GM18511 (cell line): Measurements from ENCODE around the gene NIPSNAP2.
"Not testable (repeated sequence)": the region's sequence is repeated elsewhere in the genome, so short reads cannot be mapped to it uniquely, and the experiment has no call there.

Experiments used
- ATAC-seq: cut with Tn5 transposase; IDR thresholded peaks from one replicate; pipeline ENCODE4 v1.9.1; 2021; ENCODE audit warnings: mild to moderate bottlenecking, moderate library complexity; ENCODE audit not compliant: unreplicated experiment

The NIPSNAP2 gene

DNA sequence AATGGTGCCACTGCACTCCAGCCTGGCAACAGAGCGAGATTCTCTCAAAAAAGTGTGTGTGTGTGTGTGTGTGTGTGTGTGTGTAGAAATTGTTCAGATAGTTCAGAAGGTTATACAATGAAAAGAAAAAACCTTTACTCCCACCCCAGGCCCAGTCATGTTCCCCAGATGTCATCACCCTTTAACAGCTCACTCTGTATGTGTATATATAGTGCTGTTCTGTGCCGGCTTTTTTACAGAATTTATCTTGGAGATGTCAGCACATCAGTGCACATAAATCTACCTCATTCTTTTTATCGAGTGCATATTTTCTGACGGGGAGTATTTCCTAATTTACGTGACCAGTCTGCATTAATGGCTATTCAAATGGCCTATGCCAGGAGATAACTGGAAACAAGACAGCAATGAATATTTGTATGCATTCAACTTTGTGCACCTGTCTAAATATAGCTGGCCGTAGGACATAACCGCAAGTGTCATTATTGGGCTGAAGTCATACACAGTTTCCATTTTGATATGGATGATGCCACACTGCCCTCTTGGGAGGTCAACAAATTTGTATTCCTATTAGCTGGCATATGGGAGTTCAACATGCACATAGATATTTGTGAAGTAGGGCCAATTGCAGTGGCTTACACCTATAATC, 11.7 kb downstream of the NIPSNAP2 start:
- no peak for ATAC-seq

GRCh38 chr7:55977831-55978230, 13.4 kb downstream of the NIPSNAP2 start:
- no peak for ATAC-seq

DNA sequence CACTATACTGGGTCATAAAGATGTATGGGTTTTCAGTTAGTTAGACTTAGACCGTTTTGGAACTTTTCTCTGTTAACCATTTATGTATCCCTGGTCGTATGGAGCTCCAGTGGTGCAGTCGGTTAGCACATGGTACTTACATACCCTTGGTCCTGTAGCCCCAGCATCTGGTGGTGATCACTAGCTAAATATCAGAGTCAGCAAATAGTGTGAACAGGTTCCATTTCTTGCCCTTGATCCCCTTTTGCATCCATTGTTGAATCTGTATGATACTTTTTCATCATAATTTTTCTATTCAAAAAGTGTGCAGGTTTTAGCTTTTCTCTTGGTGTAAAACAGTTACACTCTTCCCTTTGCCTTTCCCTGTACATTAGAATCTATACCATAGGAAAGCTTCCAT, 15.9 kb downstream of the NIPSNAP2 start:
- no peak for ATAC-seq

DNA sequence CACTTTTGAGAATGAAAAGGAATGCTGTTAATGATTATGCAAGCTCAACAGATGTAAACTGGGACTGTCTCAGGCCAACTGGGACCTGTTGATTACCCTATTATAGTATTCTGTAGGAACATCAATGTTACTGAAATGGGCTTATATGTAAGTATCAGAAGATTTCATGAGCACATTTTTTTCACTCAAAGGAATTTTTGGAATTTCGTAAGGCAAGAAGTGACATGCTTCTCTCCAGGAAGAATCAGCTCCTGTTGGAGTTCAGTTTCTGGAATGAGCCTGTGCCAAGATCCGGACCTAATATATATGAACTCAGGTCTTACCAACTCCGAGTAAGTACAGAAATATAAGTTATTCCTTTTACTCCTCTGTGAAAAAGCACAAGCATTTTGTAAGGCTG, 19.2 kb downstream of the NIPSNAP2 start:
- ATAC-seq: no peak

DNA sequence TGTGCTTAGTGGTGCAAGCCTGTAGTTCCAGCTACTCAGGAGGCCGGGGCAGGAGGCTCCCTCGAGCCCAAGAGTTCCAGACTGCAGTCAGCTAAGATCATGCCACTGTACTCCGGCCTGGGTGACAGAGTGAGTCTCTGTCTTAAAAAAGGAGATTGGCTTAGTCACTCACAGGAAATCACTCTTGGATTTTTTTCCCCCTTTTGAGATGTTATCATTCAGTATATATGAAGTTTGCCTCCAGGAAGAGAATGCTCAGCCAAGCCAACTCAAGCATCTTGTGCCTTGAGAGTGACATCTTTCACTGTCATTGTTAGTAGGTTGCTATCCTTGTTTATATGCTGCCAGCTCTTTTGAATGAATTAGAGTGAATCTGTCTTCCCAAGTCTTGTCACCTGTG, 28.0 kb downstream of the NIPSNAP2 start:
- no peak for ATAC-seq

DNA sequence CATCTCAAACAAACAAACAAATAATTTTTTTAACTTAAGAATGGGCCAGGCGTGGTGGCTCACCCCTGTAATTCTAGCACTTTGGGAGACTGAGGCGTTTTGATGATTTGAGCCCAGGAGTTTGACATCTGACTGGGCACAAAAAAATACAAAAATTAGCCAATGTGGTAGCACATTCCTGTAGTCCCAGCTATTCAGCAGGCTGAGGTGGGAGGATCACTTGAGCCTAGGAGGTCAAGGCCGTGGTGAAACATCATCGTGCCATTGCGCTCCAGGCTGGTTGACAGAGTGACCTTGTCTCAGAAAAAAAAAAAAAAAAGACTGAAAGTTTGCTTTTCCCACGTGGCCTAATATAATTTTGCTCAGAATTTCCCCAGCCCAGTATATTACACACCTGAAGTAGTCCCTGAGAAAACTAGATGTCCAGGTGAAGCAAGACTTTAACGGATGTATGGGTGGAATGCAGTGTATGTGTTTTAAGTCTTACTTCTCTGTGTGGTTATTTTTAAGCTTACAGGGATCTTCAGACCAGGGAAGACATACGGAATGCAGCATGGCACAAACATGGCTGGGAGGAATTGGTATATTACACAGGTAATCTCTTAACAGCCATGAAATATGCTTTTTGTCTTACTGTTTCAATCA, 32.6 kb downstream of the NIPSNAP2 start:
- no peak for ATAC-seq

DNA sequence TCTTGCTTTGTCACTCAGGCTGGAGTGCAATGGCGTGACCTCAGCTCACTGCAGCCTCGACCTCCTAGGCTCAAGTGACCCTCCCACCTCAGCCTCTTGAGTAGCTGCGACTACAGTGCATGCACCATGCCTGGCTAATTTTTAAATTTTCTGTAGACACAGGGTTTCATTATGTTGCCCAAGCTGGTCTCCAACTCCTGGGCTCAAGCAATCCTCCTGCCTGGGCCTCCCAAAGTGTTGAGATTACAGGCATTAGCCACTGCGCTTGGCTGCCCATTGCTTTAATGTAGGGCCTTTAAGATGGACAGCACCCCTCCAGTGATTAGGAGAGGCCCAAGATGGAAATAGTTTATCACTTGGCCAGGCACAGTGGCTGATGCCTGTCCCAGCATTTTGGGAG, 39.4 kb downstream of the NIPSNAP2 start:
- no peak for ATAC-seq

DNA sequence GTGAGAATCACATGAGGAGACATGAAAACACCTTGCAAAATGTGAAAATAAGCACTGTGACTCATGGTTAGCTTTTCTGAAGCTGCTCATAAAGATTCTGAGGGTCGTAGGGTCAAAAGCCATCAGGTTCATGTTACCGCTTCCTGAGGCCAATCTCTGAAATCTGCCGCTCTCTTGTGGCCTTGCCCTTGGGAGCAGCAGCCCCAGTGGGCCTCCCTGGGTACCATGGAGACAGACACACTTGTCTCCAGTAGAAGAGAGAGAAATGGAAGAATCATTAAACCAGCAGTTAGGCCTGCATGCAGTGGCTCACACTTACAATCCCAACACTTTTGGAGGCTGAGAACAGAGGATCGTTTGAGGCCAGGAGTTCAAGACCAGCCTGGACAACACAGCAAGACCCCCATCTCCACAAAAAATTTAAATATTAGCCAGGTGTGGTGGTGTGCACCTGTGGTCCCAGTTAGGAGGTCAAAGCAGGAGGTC, 42.8 kb downstream of the NIPSNAP2 start:
- no peak for ATAC-seq

GRCh38 chr7:56007891-56008290, 43.5 kb downstream of the NIPSNAP2 start:
- ATAC-seq: no peak

DNA sequence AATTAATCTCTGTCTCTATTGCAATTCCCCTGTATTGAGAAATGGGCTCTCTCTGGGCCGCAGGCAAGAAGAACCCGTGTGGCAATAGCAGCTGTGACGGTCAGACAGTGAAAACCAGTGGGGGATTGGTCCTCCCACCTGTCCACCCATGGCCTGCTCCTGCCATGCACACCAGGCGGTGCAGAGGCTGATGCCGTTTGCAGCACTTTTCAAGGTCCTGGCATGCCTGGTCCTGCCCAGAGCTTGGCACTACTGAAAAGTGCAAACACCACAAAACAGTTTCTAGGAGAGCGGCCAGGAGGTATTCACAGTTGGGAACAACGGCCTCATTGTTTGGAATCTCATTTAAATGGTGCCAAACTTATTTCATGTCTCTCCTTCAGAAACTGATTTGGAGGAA, 45.3 kb downstream of the NIPSNAP2 start:
- no peak for ATAC-seq

DNA sequence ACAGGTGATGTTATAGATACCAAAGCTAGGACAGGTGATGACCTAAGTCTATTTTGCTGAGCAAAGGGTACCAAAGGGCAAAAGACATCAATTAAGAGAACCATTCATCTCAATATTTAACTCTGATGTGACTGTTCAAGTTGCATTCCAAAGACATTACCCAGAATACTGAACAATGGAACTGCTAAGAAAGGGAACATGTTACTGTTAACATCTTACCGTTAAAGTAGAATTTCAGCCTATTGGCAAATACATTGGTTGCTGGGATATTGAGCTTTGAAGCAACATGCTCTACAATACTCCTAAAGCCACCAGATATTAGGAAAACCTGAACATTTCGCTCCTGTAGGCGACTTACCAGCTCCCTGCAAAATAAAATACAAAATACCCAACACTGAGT, 52.6 kb downstream of the NIPSNAP2 start:
- not testable (repeated sequence) for ATAC-seq

- no peak for ATAC-seq
Observed at GRCh38 chr7:56019501-56019900, 55.1 kb downstream of the NIPSNAP2 start.

GRCh38 chr7:56023500-56023899, 59.1 kb downstream of the NIPSNAP2 start:
- ATAC-seq: no peak

DNA sequence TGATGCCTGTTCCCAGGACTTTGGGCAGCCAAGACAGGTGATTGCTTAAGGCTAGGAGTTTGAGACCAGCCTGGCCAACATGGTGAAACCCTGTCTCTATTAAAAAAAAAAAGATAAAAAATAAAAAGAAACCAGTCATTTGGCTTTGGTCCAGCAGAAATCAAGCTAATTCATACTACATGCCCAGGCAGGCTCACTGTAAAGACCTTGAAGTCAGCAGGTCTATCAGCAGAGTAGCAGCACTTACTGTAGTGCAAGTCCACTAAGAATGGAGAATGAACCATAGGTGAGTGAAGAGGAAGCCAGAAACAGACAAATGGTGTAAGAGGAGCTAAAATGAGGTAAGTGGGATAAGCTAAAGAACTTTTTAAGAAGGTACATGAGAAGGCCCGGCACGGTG, 62.2 kb downstream of the NIPSNAP2 start:
- ATAC-seq: no peak

GRCh38 chr7:56028942-56029630, 64.7 kb downstream of the NIPSNAP2 start:
- ATAC-seq: no peak

DNA sequence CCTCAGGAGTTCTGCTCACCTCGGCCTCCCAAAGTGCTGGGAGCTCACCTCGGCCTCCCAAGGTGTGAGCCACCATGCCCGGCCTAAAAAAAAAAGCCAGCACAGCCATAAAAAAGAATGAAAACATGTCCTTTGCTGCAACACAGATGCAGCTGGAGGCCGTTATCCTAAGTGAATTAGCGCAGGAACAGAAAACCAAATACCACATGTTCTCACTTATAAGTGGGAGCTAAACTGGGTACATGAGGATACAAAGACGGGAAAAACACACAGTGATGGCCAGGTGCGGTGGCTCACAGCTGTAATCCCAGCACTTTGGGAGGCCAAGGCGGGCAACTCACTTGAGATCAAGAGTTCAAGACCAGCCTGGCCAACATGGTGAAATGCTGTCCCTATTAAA, 66.0 kb downstream of the NIPSNAP2 start:
- no peak for ATAC-seq

DNA sequence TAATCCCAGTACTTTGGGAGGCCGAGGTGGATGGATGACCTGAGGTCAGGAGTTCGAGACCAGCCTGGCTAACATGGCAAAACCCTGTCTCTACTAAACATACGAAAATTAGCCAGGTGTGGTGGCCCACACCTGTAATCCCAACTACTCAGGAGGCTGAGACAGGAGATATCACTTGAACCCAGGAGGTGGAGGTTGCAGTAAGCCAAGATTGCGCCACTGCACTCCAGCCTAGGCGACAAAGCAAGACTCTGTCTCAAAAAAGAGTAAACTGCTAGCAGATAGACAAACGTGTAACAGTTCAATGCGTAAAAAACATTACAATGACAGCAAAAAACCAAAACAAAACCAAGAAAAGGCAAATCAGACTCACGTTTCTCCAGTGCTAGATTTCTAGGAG, 67.2 kb downstream of the NIPSNAP2 start:
- ATAC-seq: not testable (repeated sequence)

DNA sequence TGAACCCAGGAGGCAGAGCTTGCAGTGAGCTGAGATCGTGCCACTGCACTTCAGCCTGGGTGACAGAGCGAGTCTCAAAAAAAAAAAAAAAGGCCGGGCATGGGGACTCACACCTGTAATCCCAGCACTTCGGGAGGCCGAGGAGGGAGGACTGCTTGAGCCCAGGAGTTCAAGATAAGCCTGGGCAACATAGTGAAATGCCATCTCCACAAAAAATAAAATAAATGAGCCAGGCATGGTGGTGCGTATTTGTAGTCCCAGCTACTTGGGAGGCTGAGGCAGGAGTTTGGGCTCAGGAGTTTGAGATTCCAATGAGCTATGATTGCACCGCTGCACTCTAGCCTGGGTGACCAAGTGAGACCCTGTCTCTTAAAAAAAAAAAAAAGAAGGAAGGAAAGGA, 68.2 kb downstream of the NIPSNAP2 start:
- not testable (repeated sequence) for ATAC-seq

- peak; percentile 98 for ATAC-seq
Observed at GRCh38 chr7:56033671-56034432, 69.5 kb downstream of the NIPSNAP2 start.

- ATAC-seq: no peak
Observed at GRCh38 chr7:56040730-56041129, 76.3 kb downstream of the NIPSNAP2 start.

DNA sequence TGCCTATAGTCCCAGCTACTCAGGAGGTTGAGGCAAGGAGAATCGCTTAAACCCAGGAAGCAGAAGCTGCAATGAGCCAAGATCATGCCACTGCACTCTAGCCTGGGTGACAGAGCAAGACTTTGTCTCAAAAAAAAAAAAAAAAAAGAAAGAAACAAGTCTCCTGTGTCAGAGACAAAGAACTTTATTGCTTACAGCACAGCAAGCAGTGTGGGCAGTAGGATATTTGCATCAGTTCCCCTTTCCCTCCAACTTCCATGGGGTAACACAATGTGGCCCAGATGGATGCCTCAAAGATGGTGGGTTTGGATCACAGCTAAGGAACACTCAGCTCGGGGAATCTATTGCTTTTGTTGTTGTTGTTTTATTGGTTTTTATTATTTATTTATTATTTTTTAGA, 81.4 kb downstream of the NIPSNAP2 start:
- ATAC-seq: not testable (repeated sequence)
